Stimulated activated naive CD4-positive, alpha-beta T cell (primary cell): ENCODE results near the gene TENM4.

Experiments
- DNase-seq, 6 experiments: peaks; one replicate each; lab custom pipeline; 2025; lab: John Stamatoyannopoulos, UW

Gene TENM4

GRCh38 chr11:79055856-79056631 is 384.8 kb downstream of the TENM4 start:
- DNase-seq = no peak

DNA sequence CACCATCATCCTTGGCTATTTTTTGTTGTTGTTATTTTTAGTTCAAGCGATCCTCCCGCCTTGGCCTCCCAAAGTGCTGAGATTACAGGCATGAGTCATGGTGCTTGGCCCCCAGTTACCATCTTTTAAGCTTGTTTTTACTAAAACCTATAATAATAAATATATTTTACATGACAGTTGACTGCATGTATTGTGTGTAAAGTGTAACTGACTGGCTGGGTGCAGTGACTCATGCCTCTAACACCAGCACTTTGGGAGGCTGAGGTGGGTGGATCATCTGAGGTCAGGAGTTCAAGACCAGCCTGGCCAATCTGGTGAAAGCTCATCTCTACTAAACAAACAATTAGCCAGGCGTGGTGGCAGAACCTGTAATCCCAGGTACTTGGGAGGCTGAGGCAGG is 386.2 kb downstream of the TENM4 start:
- DNase-seq = no peak

DNA sequence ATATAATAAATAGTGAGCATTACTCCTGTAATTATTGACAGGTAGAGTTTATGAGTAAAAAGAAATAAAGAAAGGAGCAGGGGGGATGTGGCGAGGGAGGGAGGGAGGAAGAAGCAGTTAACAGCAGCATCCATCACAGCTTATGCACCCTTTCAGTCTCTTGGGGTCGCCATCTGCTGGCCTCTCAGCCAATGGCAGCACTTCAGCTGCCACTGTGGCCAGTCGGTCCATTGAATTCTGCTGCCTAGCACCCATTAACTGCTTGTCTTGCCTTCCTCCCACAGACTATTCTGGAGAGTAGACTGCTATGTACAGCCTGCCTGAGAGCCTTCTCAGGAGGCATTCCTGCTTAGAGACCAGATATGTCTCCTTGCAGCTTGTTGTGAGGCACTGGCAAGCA is 388.3 kb downstream of the TENM4 start:
- no peak for DNase-seq

- DNase-seq = no peak
These were observed 390.0 kb downstream of the TENM4 start for GRCh38 chr11:79050786-79051185.

- no peak for DNase-seq
These were observed 391.1 kb downstream of the TENM4 start for GRCh38 chr11:79049741-79050179.

GRCh38 chr11:79047980-79048379 is 392.9 kb downstream of the TENM4 start:
- DNase-seq = no peak

DNA sequence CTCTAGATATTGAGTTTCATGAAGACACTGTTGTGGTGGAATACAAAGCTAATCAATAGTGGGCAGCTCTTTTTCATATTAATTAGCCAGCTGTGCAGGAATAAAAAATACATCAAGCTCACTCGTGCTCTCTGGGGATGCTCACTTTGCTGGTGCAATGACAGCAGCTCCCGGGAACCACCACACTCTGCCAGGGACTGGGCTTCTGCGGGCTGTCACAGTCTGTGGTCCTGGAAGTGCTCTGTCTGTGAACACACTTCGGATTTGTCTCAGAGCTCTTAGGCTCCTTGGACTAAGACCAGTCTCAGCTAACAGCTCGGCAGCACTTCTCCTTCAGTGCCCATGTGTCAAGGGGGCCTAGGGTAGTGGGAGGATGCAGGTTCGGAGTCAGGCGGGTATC is 393.5 kb downstream of the TENM4 start:
- no peak for DNase-seq

DNA sequence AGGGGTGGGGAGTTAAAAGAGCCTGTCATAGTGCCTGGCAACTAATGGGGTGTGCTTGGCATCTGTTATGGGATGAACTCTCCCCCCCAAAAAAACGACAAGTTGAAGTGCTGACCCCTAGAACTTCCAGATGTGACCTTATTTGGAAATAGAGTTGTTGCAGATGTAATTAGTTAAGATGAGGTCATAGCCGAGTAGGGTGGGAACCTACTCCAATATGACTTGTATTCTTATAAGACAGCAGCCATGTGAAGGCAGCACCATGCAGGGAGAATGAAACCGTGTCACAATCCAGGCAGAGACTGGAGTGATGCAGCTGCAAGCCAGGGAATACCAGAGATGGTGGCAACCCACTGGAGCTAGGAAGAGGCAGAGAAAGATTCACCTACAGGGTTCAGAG is 394.5 kb downstream of the TENM4 start:
- no peak for DNase-seq

- no peak for DNase-seq
These were observed 395.0 kb downstream of the TENM4 start for GRCh38 chr11:79045800-79046304.

- DNase-seq = no peak
These were observed 395.6 kb downstream of the TENM4 start for GRCh38 chr11:79045018-79045799.

GRCh38 chr11:79044201-79044600 is 396.6 kb downstream of the TENM4 start:
- DNase-seq = no peak

GRCh38 chr11:79043726-79044125 is 397.1 kb downstream of the TENM4 start:
- no peak for DNase-seq

DNA sequence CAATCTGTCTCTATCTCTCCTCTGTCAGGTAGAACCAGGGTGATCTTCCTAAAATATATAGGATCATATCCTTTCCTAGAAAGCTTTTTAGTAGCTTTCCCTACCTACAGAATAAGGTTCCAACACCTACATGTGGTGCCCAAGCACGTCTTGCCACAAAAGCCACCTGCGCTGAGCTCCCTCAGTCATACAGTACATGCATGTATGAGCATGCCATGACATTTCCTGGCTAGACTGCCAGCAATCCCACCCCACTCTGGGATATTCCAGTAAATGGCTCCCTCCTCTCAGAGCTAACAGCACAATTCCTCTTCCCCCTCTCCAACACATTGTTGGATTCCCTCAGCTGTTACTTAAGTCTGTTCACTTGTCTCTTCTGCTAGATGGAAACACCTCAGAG is 398.0 kb downstream of the TENM4 start:
- DNase-seq = no peak

DNA sequence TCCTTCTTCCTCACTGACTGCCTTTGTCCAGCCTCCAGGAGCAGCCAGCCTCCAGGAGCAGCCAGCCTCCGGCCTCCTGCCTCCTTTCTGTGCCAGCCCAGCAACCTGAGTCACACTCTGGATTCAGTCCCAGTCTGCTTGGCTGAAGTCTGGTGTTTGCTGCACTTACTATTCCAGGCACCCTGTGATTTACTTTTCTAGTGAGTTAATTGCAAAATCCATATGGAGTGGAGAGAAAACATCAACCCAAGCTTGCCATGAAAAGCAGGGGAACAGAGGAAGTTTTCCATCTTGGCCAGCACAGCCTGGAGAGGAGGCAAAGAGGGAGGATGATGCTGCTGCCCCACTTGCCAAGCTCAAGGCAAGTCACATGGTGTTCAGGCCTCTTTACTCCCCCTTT is 400.5 kb downstream of the TENM4 start:
- DNase-seq = no peak

DNA sequence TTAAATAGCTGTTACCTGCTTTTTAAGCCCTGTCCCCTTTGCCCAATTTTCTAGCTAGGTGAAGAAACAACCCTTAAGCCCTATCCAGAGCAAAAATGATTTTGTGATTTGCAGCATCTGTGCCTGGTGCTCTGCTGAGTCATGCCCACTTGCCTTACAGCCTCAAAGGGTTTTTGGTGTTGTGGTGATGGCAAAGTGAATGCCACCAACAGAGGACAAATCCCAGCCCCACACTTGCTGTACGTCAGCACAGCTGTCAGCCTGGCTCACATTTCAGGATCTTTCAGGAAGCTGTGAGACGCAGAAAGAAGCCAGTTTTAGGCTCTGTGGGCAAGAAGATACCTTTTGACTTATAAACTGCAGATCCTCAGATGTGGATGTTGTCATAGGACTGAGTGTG is 401.7 kb downstream of the TENM4 start:
- no peak for DNase-seq

- no peak for DNase-seq
These were observed 404.9 kb downstream of the TENM4 start for GRCh38 chr11:79035881-79036280.

GRCh38 chr11:79033833-79034232 is 407.0 kb downstream of the TENM4 start:
- DNase-seq = no peak

DNA sequence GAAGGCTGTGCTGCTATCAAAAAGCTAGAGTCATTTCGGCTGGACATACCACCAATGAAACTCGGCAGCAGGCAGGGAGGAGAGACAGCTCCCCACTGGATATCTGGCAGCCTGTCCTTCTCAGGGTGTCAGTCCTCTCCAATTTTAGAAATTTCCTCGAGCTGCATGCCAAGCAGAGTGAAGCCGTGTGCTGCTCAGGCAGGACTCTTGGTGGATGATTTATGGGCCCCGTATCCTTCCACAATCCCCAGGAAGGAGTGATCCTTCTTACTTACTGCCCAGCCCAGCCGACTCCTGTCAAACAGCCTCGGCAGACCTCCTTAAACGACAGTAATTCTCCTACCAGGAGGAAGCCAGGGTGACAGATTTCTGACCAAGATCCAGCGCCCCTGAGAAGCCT is 410.4 kb downstream of the TENM4 start:
- DNase-seq = no peak

- DNase-seq = no peak
These were observed 412.6 kb downstream of the TENM4 start for GRCh38 chr11:79028225-79028624.

DNA sequence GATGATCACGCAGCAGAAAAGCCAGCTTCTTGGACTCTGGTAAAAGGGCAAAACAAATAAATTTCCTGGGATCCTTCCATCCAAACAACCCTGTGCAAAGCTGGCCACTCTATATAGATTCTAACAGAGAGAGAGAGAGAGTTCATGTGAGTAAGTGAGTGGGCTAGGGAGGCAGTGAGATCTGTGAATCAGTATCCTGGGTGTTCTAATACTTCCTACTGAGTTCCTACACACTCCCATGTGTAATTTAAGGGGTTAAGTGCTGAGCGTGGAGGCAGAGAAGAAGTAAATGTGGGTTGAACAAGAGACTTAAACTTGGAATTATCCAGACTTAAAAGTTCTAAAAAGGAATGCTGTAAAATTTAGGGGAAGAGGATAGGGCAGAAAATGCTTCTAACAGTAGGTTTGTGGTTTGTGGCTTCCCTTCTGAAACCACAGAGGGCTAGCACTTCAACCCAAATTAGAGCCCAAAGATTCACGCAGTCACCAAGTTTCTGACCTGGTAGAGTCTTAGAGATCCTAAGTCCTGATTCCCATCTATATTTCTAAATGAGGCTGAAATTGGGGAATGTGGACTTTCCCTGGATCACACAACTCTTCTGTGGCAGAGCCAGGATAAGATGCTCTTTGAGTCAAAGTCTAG is 413.9 kb downstream of the TENM4 start:
- no peak for DNase-seq

DNA sequence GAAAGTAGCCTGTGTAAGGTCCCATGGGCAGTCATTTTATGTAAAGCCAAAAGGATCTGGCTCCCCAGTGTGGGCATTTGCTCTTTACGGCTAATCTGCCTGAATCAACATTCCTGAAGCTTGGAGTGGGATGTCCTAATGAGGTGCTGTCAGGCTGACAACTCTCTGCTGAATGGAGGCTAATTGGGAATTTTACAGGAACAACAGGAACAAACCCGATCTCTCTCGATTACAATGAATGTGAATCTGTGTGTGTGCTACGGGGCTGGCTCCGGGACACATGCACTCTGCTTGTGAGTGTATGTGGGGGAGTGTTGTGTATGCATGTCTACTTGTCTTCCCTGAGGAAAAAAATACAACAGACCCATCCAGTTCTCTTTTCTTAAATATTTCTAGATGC is 415.2 kb downstream of the TENM4 start:
- no peak for DNase-seq

- DNase-seq = no peak
These were observed 415.7 kb downstream of the TENM4 start for GRCh38 chr11:79025097-79025496.

GRCh38 chr11:79022265-79022664 is 418.6 kb downstream of the TENM4 start:
- no peak for DNase-seq
